ENCODE measurements around the gene ZNF426.
"Not testable (repeated sequence)": the region's sequence is repeated elsewhere in the genome, so short reads cannot be mapped to it uniquely, and the experiment has no call there.

ZNF426 gene

GRCh38 chr19:9538183-9539058 is at the start of gene ZNF426:
Gene ZNF426, minus strand, starts transcription at chr19:9538645. Its CDS starts 2,413 bp downstream, at chr19:9536232.
- H3K27ac ChIP-seq: peak within 1 kb of the TSS; percentile 77 to 98 (median 94)
- peak within 1 kb of the TSS; percentile 59 to 93 (median 76) for H3K4me3 ChIP-seq

- Histone ChIP-seq H3K27ac (no peak overlapping the region), H3K4me3 (no peak overlapping the region)
These were observed 48.3 kb upstream of the ZNF426 start for GRCh38 chr19:9586764-9587163.

GRCh38 chr19:9584073-9584833 is 45.8 kb upstream of the ZNF426 start, which contains the start of gene ZNF121:
Gene ZNF121, minus strand, starts transcription at chr19:9584504. Its CDS starts 16,407 bp downstream, at chr19:9568097.
- Histone ChIP-seq H3K27ac (peak within 1 kb of the TSS; percentile 59 to 97 (median 89)), H3K4me3 (peak within 1 kb of the TSS; percentile 60 to 91 (median 86))

GRCh38 chr19:9582081-9582725 is 43.8 kb upstream of the ZNF426 start:
- not testable (repeated sequence) for H3K27ac ChIP-seq, H3K4me3 ChIP-seq

GRCh38 chr19:9580728-9581127 is 42.3 kb upstream of the ZNF426 start:
- no peak overlapping the region for H3K4me3 ChIP-seq
- H3K27ac ChIP-seq: no peak overlapping the region

GRCh38 chr19:9570255-9570654 is 31.8 kb upstream of the ZNF426 start:
- no peak overlapping the region for H3K4me3 ChIP-seq
- H3K27ac ChIP-seq: no peak overlapping the region

- Histone ChIP-seq H3K27ac (no peak overlapping the region), H3K4me3 (no peak overlapping the region)
These were observed 28.3 kb upstream of the ZNF426 start for GRCh38 chr19:9566729-9567128.

GRCh38 chr19:9565900-9566705 is 27.7 kb upstream of the ZNF426 start:
- Histone ChIP-seq H3K27ac (no peak overlapping the region), H3K4me3 (no peak overlapping the region)

GRCh38 chr19:9552536-9553274 is 14.3 kb upstream of the ZNF426 start:
- Histone ChIP-seq H3K4me3 (no peak overlapping the region), H3K27ac (no peak overlapping the region)

GRCh38 chr19:9547870-9548269 is 9.4 kb upstream of the ZNF426 start:
- Histone ChIP-seq H3K27ac (no peak overlapping the region), H3K4me3 (no peak overlapping the region)

GRCh38 chr19:9541281-9541680 is 2.8 kb upstream of the ZNF426 start:
- not testable (repeated sequence) for H3K4me3 ChIP-seq

GRCh38 chr19:9539921-9540320 is 1.5 kb upstream of the ZNF426 start:
- H3K4me3 ChIP-seq: not testable (repeated sequence)
- H3K27ac ChIP-seq: peak overlapping the region in 1 of 21 experiments; percentile 35

More at GRCh38 chr19:9541281-9541680, 2.8 kb upstream of the ZNF426 start:
- not testable (repeated sequence) for H3K27ac ChIP-seq

GRCh38 chr19:9539201-9539600 is 756 bp upstream of the ZNF426 start:
- H3K27ac ChIP-seq: peak overlapping the region in 18 of 21 experiments; percentile 80 to 98 (median 94)
- peak overlapping the region in 2 of 7 experiments; percentile 69 to 79 for H3K4me3 ChIP-seq

- Histone ChIP-seq H3K27ac (no peak overlapping the region), H3K4me3 (no peak overlapping the region)
These were observed 2.5 kb downstream of the ZNF426 start for GRCh38 chr19:9535934-9536333.

GRCh38 chr19:9531933-9532332 is 6.5 kb downstream of the ZNF426 start:
- Histone ChIP-seq H3K27ac (no peak overlapping the region), H3K4me3 (no peak overlapping the region)

GRCh38 chr19:9528757-9529336 is 9.6 kb downstream of the ZNF426 start:
- Histone ChIP-seq H3K27ac (no peak overlapping the region), H3K4me3 (no peak overlapping the region)

- H3K4me3 ChIP-seq: no peak overlapping the region
- H3K27ac ChIP-seq: no peak overlapping the region
These were observed 14.5 kb downstream of the ZNF426 start for GRCh38 chr19:9523885-9524474.

- H3K4me3 ChIP-seq: no peak overlapping the region
- H3K27ac ChIP-seq: no peak overlapping the region
These were observed 31.2 kb downstream of the ZNF426 start for GRCh38 chr19:9507285-9507684.
